Mesenchymal stem cell (in vitro differentiated cells and primary cell): ENCODE measurements around the gene RAB11FIP5.

Experiments used
- DNase-seq: peaks from one replicate; pipeline ENCODE4 v3.0.0-alpha.2; 2013
- H2AFZ ChIP-seq: one replicate; pipeline ENCODE4 v1.6.1; 2013; ENCODE audit warnings: low read depth, mild to moderate bottlenecking, control low read depth, inconsistent platforms, low read length, moderate library complexity
- H2AK5ac ChIP-seq: 2 replicates; pipeline ENCODE4 v1.6.1; 2013; ENCODE audit warnings: low read length, moderate library complexity, mild to moderate bottlenecking, inconsistent platforms; ENCODE audit not compliant: severe bottlenecking
- H2BK120ac ChIP-seq: one replicate; pipeline ENCODE4 v1.6.1; 2013; ENCODE audit warnings: low read depth, mild to moderate bottlenecking, inconsistent platforms, low read length, moderate library complexity
- H2BK12ac ChIP-seq, 2 experiments: one replicate each; pipeline ENCODE4 v1.6.1; 2013; ENCODE audit warnings: inconsistent platforms in 2 of 2, low read length in 2 of 2, mild to moderate bottlenecking in 2 of 2, moderate library complexity in 2 of 2, control low read depth in 1 of 2
- H2BK15ac ChIP-seq: one replicate; pipeline ENCODE4 v1.6.1; 2013; ENCODE audit warnings: mild to moderate bottlenecking, low read depth, inconsistent platforms; ENCODE audit not compliant: poor library complexity, severe bottlenecking
- H2BK5ac ChIP-seq: 2 replicates; pipeline ENCODE4 v1.6.1; 2013; ENCODE audit warnings: low read depth, mild to moderate bottlenecking, low read length, control low read depth, inconsistent platforms; ENCODE audit not compliant: poor library complexity, severe bottlenecking
- H3K14ac ChIP-seq, 2 experiments: one replicate each; pipeline ENCODE4 v1.6.1; 2013; ENCODE audit warnings: inconsistent platforms in 2 of 2, low read length in 2 of 2, control low read depth in 1 of 2, mild to moderate bottlenecking in 1 of 2, moderate library complexity in 1 of 2
- H3K18ac ChIP-seq, 2 experiments: one replicate each; pipeline ENCODE4 v1.6.1; 2013; ENCODE audit warnings: inconsistent platforms in 2 of 2, low read length in 2 of 2, control low read depth in 1 of 2, low read depth in 1 of 2, mild to moderate bottlenecking in 1 of 2
- H3K23ac ChIP-seq, 2 experiments: one replicate each; pipeline ENCODE4 v1.6.1; 2013; ENCODE audit warnings: inconsistent platforms in 2 of 2, low read length in 2 of 2, mild to moderate bottlenecking in 2 of 2, moderate library complexity in 2 of 2, control low read depth in 1 of 2
- H3K27ac ChIP-seq: 2 replicates; pipeline ENCODE4 v1.5.1; 2013; ENCODE audit warnings: mild to moderate bottlenecking, moderate library complexity, low read length, control low read depth, inconsistent platforms; ENCODE audit not compliant: poor library complexity, severe bottlenecking
- H3K27me3 ChIP-seq, 2 experiments: 2 replicates each; pipeline versions ENCODE4 v1.6.1 to v1.7.0; 2013; ENCODE audit warnings: low read length in 2 of 2, mild to moderate bottlenecking in 2 of 2, moderate library complexity in 2 of 2, control low read depth in 1 of 2, inconsistent platforms in 1 of 2; ENCODE audit not compliant: control insufficient read depth in 1 of 2, insufficient read depth in 1 of 2
- H3K36me3 ChIP-seq, 2 experiments: 2 replicates each; pipeline versions ENCODE4 v1.6.1 to v1.7.0; 2013; ENCODE audit warnings: low read length in 2 of 2, control low read depth in 1 of 2, inconsistent platforms in 1 of 2, low read depth in 1 of 2, mild to moderate bottlenecking in 1 of 2; ENCODE audit not compliant: insufficient read depth in 2 of 2, control insufficient read depth in 1 of 2
- H3K4ac ChIP-seq, 2 experiments: one replicate each; pipeline ENCODE4 v1.6.1; 2013; ENCODE audit warnings: inconsistent platforms in 2 of 2, low read length in 2 of 2, mild to moderate bottlenecking in 2 of 2, moderate library complexity in 2 of 2, control low read depth in 1 of 2, low read depth in 1 of 2
- H3K4me1 ChIP-seq: 2 replicates; pipeline ENCODE4 v1.6.1; 2013; ENCODE audit warnings: low read depth, low read length, control low read depth; ENCODE audit not compliant: control insufficient read depth, insufficient read depth
- H3K4me2 ChIP-seq: 2 replicates; pipeline ENCODE4 v1.6.1; 2013; ENCODE audit warnings: low read length, mild to moderate bottlenecking, inconsistent platforms; ENCODE audit not compliant: poor library complexity, severe bottlenecking
- H3K4me3 ChIP-seq, 2 experiments: 2 replicates each; pipeline versions ENCODE4 v1.5.1 to v1.7.0; 2013; ENCODE audit warnings: low read length in 2 of 2, mild to moderate bottlenecking in 2 of 2, control low read depth in 1 of 2, low read depth in 1 of 2; ENCODE audit not compliant: insufficient read depth in 1 of 2
- H3K79me1 ChIP-seq: replicated peaks from 2 replicates; pipeline ENCODE4 v1.6.1; 2013; ENCODE audit warnings: mild to moderate bottlenecking, control low read depth, low read length, inconsistent platforms; ENCODE audit not compliant: poor library complexity, severe bottlenecking
- H3K9ac ChIP-seq: 2 replicates; pipeline ENCODE4 v1.7.0; 2013; ENCODE audit warnings: mild to moderate bottlenecking, low read length, moderate library complexity
- H3K9me3 ChIP-seq: 2 replicates; pipeline ENCODE4 v1.7.0; 2013; ENCODE audit warnings: mild to moderate bottlenecking, low read length; ENCODE audit not compliant: control insufficient read depth
- H4K8ac ChIP-seq: one replicate; pipeline ENCODE4 v1.6.1; 2013; ENCODE audit warnings: inconsistent platforms, mild to moderate bottlenecking, low read length, moderate library complexity
- H4K91ac ChIP-seq: one replicate; pipeline ENCODE4 v1.6.1; 2013; ENCODE audit warnings: mild to moderate bottlenecking, low read length, inconsistent platforms
- WGBS: methylation state at CpG from one replicate; pipeline ENCODE4 v1.1.7; 2013; ENCODE audit warnings: mixed read lengths; 5-methylcytosine and 5-hydroxymethylcytosine counted together

Gene RAB11FIP5

DNA sequence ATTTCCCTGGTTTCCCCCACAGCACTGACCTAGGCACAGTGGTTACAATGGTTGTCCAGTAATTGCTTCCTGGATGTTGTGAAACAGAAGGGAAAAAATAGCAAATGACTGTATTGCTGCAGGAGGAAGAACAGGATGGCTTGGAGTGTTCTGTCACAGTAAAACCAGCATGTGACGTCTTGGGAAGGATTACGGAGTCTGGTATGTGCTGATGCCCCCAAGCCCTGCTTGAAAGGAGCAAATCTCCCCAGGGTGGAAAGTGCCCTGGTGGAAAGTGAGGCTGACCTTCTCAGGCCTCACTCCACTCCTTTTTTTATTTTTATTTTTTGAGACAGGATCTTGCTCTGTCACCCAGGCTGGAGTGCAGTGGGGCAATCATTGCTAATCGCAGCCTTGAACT lies 7.8 kb downstream of the RAB11FIP5 start:
- no peak overlapping the region for H3K4me3 ChIP-seq
- DNase-seq = peak; percentile 30
- H2AK5ac ChIP-seq = no peak overlapping the region
- H3K14ac ChIP-seq = no peak overlapping the region
- no peaks in the 10 kb centered on the region for H3K9me3 ChIP-seq
- H2AFZ ChIP-seq = no peak overlapping the region
- H2BK12ac ChIP-seq = peak overlapping the region in 1 of 2 experiments; percentile 35
- H3K4ac ChIP-seq = no peak overlapping the region
- no peak overlapping the region for H2BK15ac ChIP-seq
- no peak overlapping the region for H4K8ac ChIP-seq
- H4K91ac ChIP-seq = no peak overlapping the region
- no peak overlapping the region for H2BK120ac ChIP-seq
- H3K23ac ChIP-seq = no peak overlapping the region
- H3K9ac ChIP-seq = no peak overlapping the region
- no peak overlapping the region for H3K27ac ChIP-seq
- no peak overlapping the region for H3K18ac ChIP-seq
- no peak overlapping the region for H3K4me2 ChIP-seq
- H2BK5ac ChIP-seq = no peak overlapping the region
- peaks cover 8 to 30% of the 10 kb centered on the region in 2 experiments for H3K36me3 ChIP-seq
- no peaks in the 10 kb centered on the region for H3K27me3 ChIP-seq
- H3K79me1 ChIP-seq = peaks cover 34% of the 10 kb centered on the region
- peaks cover 48% of the 10 kb centered on the region for H3K4me1 ChIP-seq
- 96% methylated on average over 3 of the region's 3 CpGs for WGBS

GRCh38 chr2:73103018-73103542 lies 9.7 kb downstream of the RAB11FIP5 start:
- Histone ChIP-seq H3K9me3 (no peaks in the 10 kb centered on the region), H3K4me3 (no peak overlapping the region), H2BK5ac (no peak overlapping the region), H3K4me1 (peaks cover 49% of the 10 kb centered on the region), H2BK15ac (no peak overlapping the region), H4K8ac (no peak overlapping the region), H2BK12ac (no peak overlapping the region), H3K9ac (peak overlapping the region; percentile 3), H3K23ac (no peak overlapping the region), H3K4me2 (no peak overlapping the region), H2AFZ (no peak overlapping the region), H3K27me3 (no peaks in the 10 kb centered on the region), H3K79me1 (peaks cover 44% of the 10 kb centered on the region), H3K27ac (no peak overlapping the region), H2AK5ac (no peak overlapping the region), H3K4ac (no peak overlapping the region), H3K14ac (peak overlapping the region in 1 of 2 experiments; percentile 79), H3K36me3 (peaks cover 8 to 35% of the 10 kb centered on the region in 2 experiments), H4K91ac (no peak overlapping the region), H3K18ac (no peak overlapping the region), H2BK120ac (no peak overlapping the region)
- 73% methylated on average over 2 of the region's 2 CpGs for WGBS
- no peak for DNase-seq

DNA sequence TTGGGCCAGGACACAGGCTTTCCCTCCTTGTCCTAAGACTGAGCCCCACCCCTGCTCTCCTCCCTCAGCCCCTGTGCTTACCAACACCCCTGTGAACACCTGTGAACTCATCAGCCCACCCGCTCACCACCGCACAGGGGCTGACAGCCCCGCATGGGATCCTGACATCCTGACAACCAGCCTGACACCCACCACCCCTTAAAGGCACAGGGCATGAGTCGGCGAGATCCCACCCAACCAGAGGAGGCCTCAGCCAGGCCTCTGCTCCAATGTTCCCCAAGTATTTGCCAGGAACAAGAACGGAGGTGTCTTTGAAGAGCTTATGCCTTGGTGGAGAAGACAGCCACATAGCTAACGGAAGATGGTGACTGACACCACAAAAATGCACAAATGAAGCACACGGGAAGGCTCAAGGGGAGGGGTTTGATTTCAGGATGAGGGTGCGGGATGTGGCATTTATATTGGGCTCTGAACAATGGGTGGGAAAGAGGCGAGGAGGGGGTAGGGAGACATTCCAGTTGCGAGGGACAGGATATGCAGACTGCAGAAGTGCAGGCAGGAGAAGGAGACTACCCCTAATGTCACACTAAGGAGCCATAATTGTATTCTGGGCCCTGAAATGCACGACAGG lies 11.0 kb downstream of the RAB11FIP5 start:
- no peak overlapping the region for H3K18ac ChIP-seq
- DNase-seq = no peak
- no peak overlapping the region for H3K4ac ChIP-seq
- H3K27ac ChIP-seq = no peak overlapping the region
- H2BK120ac ChIP-seq = no peak overlapping the region
- no peak overlapping the region for H3K23ac ChIP-seq
- no peak overlapping the region for H2BK12ac ChIP-seq
- peaks cover 46% of the 10 kb centered on the region for H3K79me1 ChIP-seq
- no peak overlapping the region for H4K91ac ChIP-seq
- no peak overlapping the region for H4K8ac ChIP-seq
- WGBS = 70% methylated on average over 12 of the region's 12 CpGs
- H3K27me3 ChIP-seq = no peaks in the 10 kb centered on the region
- no peak overlapping the region for H3K14ac ChIP-seq
- H3K4me2 ChIP-seq = no peak overlapping the region
- H2BK5ac ChIP-seq = no peak overlapping the region
- H3K4me3 ChIP-seq = no peak overlapping the region
- no peaks in the 10 kb centered on the region for H3K9me3 ChIP-seq
- no peak overlapping the region for H2AK5ac ChIP-seq
- no peak overlapping the region for H3K9ac ChIP-seq
- H3K36me3 ChIP-seq = peaks cover 8 to 30% of the 10 kb centered on the region in 2 experiments
- H2BK15ac ChIP-seq = no peak overlapping the region
- H2AFZ ChIP-seq = no peak overlapping the region
- peaks cover 41% of the 10 kb centered on the region for H3K4me1 ChIP-seq

GRCh38 chr2:73100956-73101355 lies 11.8 kb downstream of the RAB11FIP5 start:
- no peak overlapping the region for H3K14ac ChIP-seq
- no peak overlapping the region for H2BK15ac ChIP-seq
- H3K4ac ChIP-seq = no peak overlapping the region
- H3K4me2 ChIP-seq = no peak overlapping the region
- no peak for DNase-seq
- H2AK5ac ChIP-seq = no peak overlapping the region
- H3K4me1 ChIP-seq = peaks cover 41% of the 10 kb centered on the region
- no peak overlapping the region for H3K18ac ChIP-seq
- no peaks in the 10 kb centered on the region for H3K27me3 ChIP-seq
- H2AFZ ChIP-seq = no peak overlapping the region
- H4K91ac ChIP-seq = no peak overlapping the region
- H3K27ac ChIP-seq = no peak overlapping the region
- H2BK120ac ChIP-seq = no peak overlapping the region
- no peak overlapping the region for H3K23ac ChIP-seq
- H3K36me3 ChIP-seq = peaks cover 8 to 24% of the 10 kb centered on the region in 2 experiments
- H3K9me3 ChIP-seq = no peaks in the 10 kb centered on the region
- 97% methylated on average over 4 of the region's 4 CpGs for WGBS
- H3K9ac ChIP-seq = no peak overlapping the region
- H2BK12ac ChIP-seq = no peak overlapping the region
- H3K4me3 ChIP-seq = no peak overlapping the region
- H3K79me1 ChIP-seq = peaks cover 49% of the 10 kb centered on the region
- no peak overlapping the region for H4K8ac ChIP-seq
- H2BK5ac ChIP-seq = no peak overlapping the region
